HG03521 (cell line): ENCODE data around the gene SRSF1.
"Not testable (repeated sequence)": the region's sequence is repeated elsewhere in the genome, so short reads cannot be mapped to it uniquely, and the experiment has no call there.

ENCODE experiments used
- ATAC-seq: cut with Tn5 transposase; IDR thresholded peaks from one replicate; pipeline ENCODE4 v1.9.1; 2021; ENCODE audit warnings: mild to moderate bottlenecking, moderate library complexity; ENCODE audit not compliant: unreplicated experiment

The SRSF1 gene

GRCh38 chr17:57966875-57967274 is 40.2 kb downstream of the SRSF1 start:
- no peak for ATAC-seq

- no peak for ATAC-seq
Observed at GRCh38 chr17:57966246-57966645, 40.8 kb downstream of the SRSF1 start.

- no peak for ATAC-seq
Observed at GRCh38 chr17:57965521-57966160, 41.4 kb downstream of the SRSF1 start.

GRCh38 chr17:57963149-57963511 is 43.9 kb downstream of the SRSF1 start:
- ATAC-seq = no peak

- no peak for ATAC-seq
Observed at GRCh38 chr17:57962279-57963148, 44.5 kb downstream of the SRSF1 start.

GRCh38 chr17:57959929-57960328 is 47.1 kb downstream of the SRSF1 start:
- ATAC-seq = no peak

GRCh38 chr17:57958391-57958790 is 48.7 kb downstream of the SRSF1 start:
- ATAC-seq = not testable (repeated sequence)

GRCh38 chr17:57957886-57958285 is 49.2 kb downstream of the SRSF1 start:
- ATAC-seq = no peak

- no peak for ATAC-seq
Observed at GRCh38 chr17:57957120-57957850, 49.8 kb downstream of the SRSF1 start.

GRCh38 chr17:57956291-57957119 is 50.5 kb downstream of the SRSF1 start:
- ATAC-seq = peak; percentile 64

- ATAC-seq = no peak
Observed at GRCh38 chr17:57955183-57955931, 51.7 kb downstream of the SRSF1 start, which contains the start of gene CUEDC1. CUEDC1 (minus strand) TSS chr17:57955412; CDS start chr17:57885564, 69,848 bp downstream.

GRCh38 chr17:57954397-57955182 is 52.5 kb downstream of the SRSF1 start:
- ATAC-seq = no peak

GRCh38 chr17:57953705-57954396 is 53.2 kb downstream of the SRSF1 start:
- ATAC-seq = no peak
